ENCODE results near the gene GPR37.

- TF ChIP-seq MXI1 (conservative IDR thresholded peaks at IDR 0.05; ENCODE audit: poor library complexity, severe bottlenecking) (no peak), EZH2 (IDR thresholded peaks at IDR 0.05; ENCODE audit: borderline replicate concordance, insufficient read depth, low read length, poor library complexity, severe bottlenecking) (no peak), SMC3 (conservative IDR thresholded peaks at IDR 0.05; ENCODE audit: poor library complexity) (no peak)
These were observed 64.9 kb downstream of the GPR37 start for GRCh38 chr7:124700655-124701054.
